D721Med (cell line): ENCODE data around the gene ANKRD30B.
"Not testable (repeated sequence)": the region's sequence is repeated elsewhere in the genome, so short reads cannot be mapped to it uniquely, and the experiment has no call there.

ENCODE experiments used
- DNase-seq: peaks from one replicate; pipeline ENCODE4 v3.0.0; 2011; ENCODE audit warnings: low spot score; ENCODE audit not compliant: insufficient read length
- FAIRE-seq: peaks from 2 replicates; lab custom pipeline; 2011; peaks lifted over from hg19 to GRCh38; lab: Jason Lieb, UNC
- TF ChIP-seq, protein P1 (sequence below): IDR thresholded peaks from 2 replicates; pipeline ENCODE4 v1.5.1; 2012; ENCODE audit warnings: mild to moderate bottlenecking, control low read depth; ENCODE audit not compliant: insufficient read depth; ENCODE audit errors: missing control alignments

Gene ANKRD30B, protein sequence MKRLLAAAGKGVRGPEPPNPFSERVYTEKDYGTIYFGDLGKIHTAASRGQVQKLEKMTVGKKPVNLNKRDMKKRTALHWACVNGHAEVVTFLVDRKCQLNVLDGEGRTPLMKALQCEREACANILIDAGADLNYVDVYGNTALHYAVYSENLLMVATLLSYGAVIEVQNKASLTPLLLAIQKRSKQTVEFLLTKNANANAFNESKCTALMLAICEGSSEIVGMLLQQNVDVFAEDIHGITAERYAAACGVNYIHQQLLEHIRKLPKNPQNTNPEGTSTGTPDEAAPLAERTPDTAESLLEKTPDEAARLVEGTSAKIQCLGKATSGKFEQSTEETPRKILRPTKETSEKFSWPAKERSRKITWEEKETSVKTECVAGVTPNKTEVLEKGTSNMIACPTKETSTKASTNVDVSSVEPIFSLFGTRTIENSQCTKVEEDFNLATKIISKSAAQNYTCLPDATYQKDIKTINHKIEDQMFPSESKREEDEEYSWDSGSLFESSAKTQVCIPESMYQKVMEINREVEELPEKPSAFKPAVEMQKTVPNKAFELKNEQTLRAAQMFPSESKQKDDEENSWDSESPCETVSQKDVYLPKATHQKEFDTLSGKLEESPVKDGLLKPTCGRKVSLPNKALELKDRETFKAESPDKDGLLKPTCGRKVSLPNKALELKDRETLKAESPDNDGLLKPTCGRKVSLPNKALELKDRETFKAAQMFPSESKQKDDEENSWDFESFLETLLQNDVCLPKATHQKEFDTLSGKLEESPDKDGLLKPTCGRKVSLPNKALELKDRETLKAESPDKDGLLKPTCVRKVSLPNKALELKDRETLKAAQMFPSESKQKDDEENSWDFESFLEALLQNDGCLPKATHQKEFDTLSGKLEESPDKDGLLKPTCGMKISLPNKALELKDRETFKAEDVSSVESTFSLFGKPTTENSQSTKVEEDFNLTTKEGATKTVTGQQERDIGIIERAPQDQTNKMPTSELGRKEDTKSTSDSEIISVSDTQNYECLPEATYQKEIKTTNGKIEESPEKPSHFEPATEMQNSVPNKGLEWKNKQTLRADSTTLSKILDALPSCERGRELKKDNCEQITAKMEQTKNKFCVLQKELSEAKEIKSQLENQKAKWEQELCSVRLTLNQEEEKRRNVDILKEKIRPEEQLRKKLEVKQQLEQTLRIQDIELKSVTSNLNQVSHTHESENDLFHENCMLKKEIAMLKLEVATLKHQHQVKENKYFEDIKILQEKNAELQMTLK (N-terminal part only)

GRCh38 chr18:14747513-14748474 is at the start of gene ANKRD30B:
TSS of gene ANKRD30B (plus strand) at chr18:14748172. CDS start at chr18:14748420, 248 bp downstream.
- FAIRE-seq (no peak), DNase-seq (no peak)
- TF ChIP-seq, protein P1, sequence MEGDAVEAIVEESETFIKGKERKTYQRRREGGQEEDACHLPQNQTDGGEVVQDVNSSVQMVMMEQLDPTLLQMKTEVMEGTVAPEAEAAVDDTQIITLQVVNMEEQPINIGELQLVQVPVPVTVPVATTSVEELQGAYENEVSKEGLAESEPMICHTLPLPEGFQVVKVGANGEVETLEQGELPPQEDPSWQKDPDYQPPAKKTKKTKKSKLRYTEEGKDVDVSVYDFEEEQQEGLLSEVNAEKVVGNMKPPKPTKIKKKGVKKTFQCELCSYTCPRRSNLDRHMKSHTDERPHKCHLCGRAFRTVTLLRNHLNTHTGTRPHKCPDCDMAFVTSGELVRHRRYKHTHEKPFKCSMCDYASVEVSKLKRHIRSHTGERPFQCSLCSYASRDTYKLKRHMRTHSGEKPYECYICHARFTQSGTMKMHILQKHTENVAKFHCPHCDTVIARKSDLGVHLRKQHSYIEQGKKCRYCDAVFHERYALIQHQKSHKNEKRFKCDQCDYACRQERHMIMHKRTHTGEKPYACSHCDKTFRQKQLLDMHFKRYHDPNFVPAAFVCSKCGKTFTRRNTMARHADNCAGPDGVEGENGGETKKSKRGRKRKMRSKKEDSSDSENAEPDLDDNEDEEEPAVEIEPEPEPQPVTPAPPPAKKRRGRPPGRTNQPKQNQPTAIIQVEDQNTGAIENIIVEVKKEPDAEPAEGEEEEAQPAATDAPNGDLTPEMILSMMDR, result no peak

GRCh38 chr18:14701286-14702040 is 46.5 kb upstream of the ANKRD30B start:
- DNase-seq, FAIRE-seq: not testable (repeated sequence)

GRCh38 chr18:14709761-14710160 is 38.2 kb upstream of the ANKRD30B start:
- DNase-seq, FAIRE-seq: not testable (repeated sequence)

DNA sequence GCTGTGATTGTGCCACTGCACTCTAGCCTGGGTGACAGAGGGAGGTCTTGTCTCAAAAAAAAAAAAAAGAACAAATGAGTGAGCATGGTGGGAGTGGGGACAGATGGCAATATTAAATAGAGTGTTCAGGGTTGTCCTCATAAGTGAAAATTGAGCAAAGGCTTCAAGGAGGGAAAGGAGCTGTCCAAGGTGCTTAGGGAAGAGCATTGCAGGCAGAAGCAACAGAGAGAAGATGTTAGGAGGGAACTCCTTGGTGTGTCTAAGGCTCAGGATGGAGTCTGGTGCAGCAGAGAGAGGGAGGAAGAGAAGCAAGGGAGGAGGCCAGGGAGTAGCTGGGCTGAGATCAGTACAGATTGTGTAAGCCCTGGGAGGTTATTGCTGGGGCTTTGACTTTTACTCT is 26.4 kb upstream of the ANKRD30B start:
- DNase-seq, FAIRE-seq: not testable (repeated sequence)

GRCh38 chr18:14739056-14739455 is 8.9 kb upstream of the ANKRD30B start:
- DNase-seq, FAIRE-seq: not testable (repeated sequence)

DNA sequence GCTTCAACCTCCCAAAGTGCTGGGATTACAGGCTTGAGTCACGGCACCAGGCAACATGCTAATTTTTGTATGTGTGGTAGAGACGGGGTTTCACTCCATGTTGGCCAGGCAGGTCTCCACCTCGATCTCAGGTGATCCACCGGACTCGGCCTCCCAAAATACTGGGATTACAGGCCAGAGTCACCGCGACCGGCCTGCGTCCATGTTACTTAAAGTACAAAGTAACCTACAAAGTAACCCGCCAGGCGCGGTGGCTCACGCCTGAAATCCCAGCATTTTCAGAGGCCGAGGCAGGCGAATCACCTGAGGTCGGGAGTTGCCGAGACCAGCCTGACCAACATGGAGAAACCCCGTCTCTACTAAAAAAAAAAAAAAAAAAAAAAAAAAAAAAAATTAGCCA is 1.1 kb upstream of the ANKRD30B start:
- TF ChIP-seq, protein P1, result no peak
- DNase-seq, result no peak
- FAIRE-seq, result no peak

DNA sequence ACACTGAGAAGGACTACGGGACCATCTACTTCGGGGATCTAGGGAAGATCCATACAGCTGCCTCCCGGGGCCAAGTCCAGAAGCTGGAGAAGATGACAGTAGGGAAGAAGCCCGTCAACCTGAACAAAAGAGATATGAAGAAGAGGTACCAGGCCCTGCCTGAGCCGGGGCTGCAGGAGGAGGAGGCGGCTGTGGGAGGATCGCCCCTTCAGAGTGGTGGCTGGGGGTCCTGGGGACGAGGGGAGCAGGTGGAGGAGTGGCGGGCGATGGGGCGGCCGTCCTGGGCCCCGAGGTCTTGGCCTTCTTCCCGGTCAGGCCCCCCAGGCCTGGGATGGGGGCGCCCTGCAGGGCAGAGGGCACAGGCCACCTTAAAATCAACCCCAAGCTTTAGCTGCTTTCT is 524 bp downstream of the ANKRD30B start:
- FAIRE-seq, result no peak
- TF ChIP-seq, protein P1, result no peak
- DNase-seq, result no peak

DNA sequence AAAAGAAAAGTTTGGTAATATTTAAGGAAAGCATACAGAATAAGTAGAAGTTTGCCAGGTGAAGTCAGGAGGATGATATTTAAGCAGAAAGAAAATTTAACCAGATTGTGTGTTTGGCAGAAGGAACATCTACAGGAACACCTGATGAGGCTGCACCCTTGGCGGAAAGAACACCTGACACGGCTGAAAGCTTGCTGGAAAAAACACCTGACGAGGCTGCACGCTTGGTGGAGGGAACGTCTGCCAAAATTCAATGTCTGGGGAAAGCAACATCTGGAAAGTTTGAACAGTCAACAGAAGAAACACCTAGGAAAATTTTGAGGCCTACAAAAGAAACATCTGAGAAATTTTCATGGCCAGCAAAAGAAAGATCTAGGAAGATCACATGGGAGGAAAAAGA is 15.6 kb downstream of the ANKRD30B start:
- FAIRE-seq, result not testable (repeated sequence)

More for the DNA sequence above, 15.6 kb downstream of the ANKRD30B start:
- DNase-seq, result not testable (repeated sequence)
